Activated T-helper 2 cell treated with anti-CD3 and anti-CD28 coated beads, Interferon-gamma antibody, Interleukin-2, Interleukin-4, amounts not matched to agents 10 μg/mL and 5 μg/mL and 100 μg/mL, durations not matched to agents 14 hours and 24 hours and 36 hours (primary cell): ENCODE measurements around the gene GSTK1. TPM values are rescaled to one million over a fixed set of nuclear protein-coding genes. Genes with fewer than 3 reads are reported as not detected.
"Not testable (repeated sequence)": the region's sequence is repeated elsewhere in the genome, so short reads cannot be mapped to it uniquely, and the experiment has no call there.

ENCODE experiments used
- DNase-seq: peaks from one replicate; pipeline ENCODE4 v3.0.0; 2021; ENCODE audit warnings: low spot score
- H3K27ac Mint-ChIP-seq: one replicate; pipeline ENCODE4 v1.8.0; 2021; ENCODE audit warnings: mixed read lengths
- H3K27me3 Mint-ChIP-seq: one replicate; pipeline ENCODE4 v1.8.0; 2021; ENCODE audit warnings: low read depth, mixed read lengths
- H3K36me3 Mint-ChIP-seq: one replicate; pipeline ENCODE4 v1.8.0; 2021; ENCODE audit warnings: low read depth, mixed read lengths
- H3K4me1 Mint-ChIP-seq: one replicate; pipeline ENCODE4 v1.8.0; 2021; ENCODE audit warnings: low read depth, mixed read lengths
- H3K4me3 Mint-ChIP-seq: one replicate; pipeline ENCODE4 v1.8.0; 2021; ENCODE audit warnings: low read depth, mild to moderate bottlenecking, moderate library complexity, mixed read lengths
- H3K9me3 Mint-ChIP-seq: one replicate; pipeline ENCODE4 v1.8.0; 2021; ENCODE audit warnings: mixed read lengths
- intact Hi-C: fragments of 100-400 bp; cut with micrococcal nuclease; formaldehyde crosslinking; loops from one replicate; pipeline ENCODE4 v1.15.1; 2023
- total RNA-seq: library from RNA; stranded (reverse); gene quantifications from 2 replicates; pipeline ENCODE4 v1.2.3, GENCODE V29; 2022

GSTK1 gene
- total RNA-seq, 1 donor from 2014 or later: 168 TPM

DNA sequence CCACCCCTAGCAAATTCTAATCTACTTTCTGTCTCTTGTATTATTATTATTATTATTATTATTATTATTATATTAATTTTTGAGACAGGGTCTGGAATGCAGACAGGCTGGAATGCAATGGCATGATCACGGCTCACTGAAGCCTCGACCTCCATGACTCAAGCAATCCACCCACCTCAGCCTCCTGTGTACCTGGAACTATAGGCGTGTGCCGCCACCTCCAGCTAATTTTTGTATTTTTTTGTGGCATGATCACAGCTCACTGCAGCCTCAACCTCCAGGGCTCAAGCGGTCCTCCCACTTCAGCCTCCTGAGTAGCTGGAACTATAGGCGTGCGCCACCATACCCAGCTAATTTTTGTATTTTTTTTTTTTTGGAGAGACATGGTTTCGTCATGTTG is 18.9 kb downstream of the GSTK1 start:
- Mint-ChIP-seq H3K9me3 (peaks cover 5% of the 10 kb centered on the region), H3K36me3 (peaks cover 3% of the 10 kb centered on the region), H3K4me1 (peaks cover 49% of the 10 kb centered on the region), H3K27me3 (no peaks in the 10 kb centered on the region), H3K4me3 (no peak overlapping the region), H3K27ac (no peak overlapping the region)
- intact Hi-C loops: loop anchor here (10.0 kb wide), 1 partner anchor 567 kb away; no protein-coding TSS in a partner anchor
- no peak for DNase-seq

DNA sequence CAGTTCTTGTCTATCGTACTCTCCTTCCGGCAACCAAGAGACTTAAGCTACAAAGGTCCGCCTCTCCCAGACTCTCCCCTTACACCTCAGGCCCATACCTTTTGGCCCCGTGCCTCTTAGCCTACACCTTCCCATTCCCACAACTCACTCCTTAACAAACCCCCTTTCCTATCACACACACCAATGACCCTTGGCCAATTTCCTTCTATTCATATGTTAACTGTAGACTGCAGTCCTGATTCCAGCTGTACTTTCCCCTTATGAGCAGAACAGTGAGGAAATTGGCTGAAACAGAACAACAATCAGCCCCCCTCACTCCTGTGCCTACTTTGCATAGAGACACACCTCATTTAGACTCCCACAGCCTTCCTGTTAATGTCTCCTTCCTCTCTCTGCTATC is 20.1 kb downstream of the GSTK1 start:
- intact Hi-C loops: loop anchor here (10.0 kb wide), 1 partner anchor 569 kb away; no protein-coding TSS in a partner anchor
- Mint-ChIP-seq H3K27ac (peak overlapping the region; percentile 0), H3K4me1 (peaks cover 55% of the 10 kb centered on the region), H3K4me3 (no peak overlapping the region), H3K36me3 (peaks cover 8% of the 10 kb centered on the region), H3K27me3 (no peaks in the 10 kb centered on the region), H3K9me3 (peaks cover 12% of the 10 kb centered on the region)
- DNase-seq: no peak

DNA sequence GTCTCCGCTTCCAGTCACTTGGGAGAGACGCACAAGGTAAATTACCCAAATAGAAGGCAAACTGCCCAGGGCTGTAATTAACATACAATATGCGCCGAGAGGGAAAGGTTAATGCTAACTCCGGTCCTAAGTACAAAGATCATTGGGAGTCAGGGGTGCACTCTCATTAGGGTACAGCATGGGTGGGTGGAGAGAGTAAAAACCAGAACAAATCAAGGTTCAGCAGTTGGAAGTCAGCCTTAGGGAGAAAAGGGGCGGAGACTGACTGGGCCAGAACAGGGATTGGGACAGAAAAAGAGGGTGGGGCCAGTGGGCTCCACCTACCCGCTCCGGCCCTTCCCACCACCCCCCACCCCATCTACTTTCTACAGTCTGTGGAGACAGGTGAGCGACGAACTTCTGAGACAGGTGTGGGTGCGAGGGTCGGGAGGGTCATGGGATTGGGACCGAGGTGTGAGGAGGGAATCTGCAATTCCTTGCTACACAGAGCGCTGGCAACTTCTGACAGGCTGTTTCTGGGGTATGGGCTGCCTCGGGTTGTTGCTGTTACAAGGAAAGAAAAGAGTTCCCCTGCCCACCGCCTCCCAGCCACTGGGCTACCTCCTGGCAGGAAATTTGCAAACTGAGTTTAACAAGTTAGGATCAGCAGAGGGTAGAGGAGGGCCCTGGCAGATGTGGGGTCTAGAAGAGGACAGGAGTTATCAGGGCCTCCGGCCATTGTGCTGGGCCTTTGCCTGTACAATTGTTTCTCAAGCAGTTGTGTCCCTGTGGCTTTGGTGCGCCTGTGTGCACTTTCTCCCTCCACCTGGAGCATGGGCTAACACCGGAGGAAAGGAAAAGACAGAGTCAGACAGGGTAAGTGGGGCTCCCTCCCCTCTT is 21.6 kb downstream of the GSTK1 start, which contains the start of gene TMEM139:
Gene TMEM139, plus strand, starts transcription at position 368 of the 879 bp plus-strand sequence. CDS start 1,000 bp downstream, outside the sequence.
- peak within 1 kb of the TSS; percentile 0 for H3K27ac Mint-ChIP-seq
- intact Hi-C loops: loop anchor here (5.0 to 10.0 kb wide), 3 partner anchors 77 to 570 kb away; partner anchors contain the start of gene FAM131B

DNA sequence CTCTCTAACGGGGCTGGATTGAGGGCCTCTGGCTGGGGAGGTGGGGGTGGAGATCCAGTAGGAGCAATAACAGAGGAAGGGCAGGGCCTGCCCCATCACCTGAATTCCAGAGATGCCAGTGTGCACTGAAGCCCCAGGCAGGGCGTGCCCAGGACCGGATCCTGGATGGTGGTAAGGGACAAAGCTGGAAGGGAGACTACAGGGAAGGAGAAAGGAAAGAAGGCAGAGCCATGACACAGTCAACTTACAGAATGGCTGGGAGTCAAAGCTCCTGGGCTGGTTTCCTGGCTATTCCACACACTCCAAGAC is 22.2 kb downstream of the GSTK1 start:
- Mint-ChIP-seq H3K36me3 (peaks cover 26% of the 10 kb centered on the region), H3K9me3 (peaks cover 12% of the 10 kb centered on the region), H3K27ac (no peak overlapping the region), H3K4me1 (peaks cover 47% of the 10 kb centered on the region), H3K27me3 (no peaks in the 10 kb centered on the region), H3K4me3 (no peak overlapping the region)
- no peak for DNase-seq
- intact Hi-C loops: loop anchor here (5.0 to 10.0 kb wide), 3 partner anchors 77 to 571 kb away; partner anchors contain the start of gene FAM131B

More for the DNA sequence above, 21.6 kb downstream of the GSTK1 start, which contains the start of gene TMEM139:
- H3K9me3 Mint-ChIP-seq: peaks cover 12% of the 10 kb centered on the region
- no peak for DNase-seq
- H3K36me3 Mint-ChIP-seq: peaks cover 20% of the 10 kb centered on the region
- no peaks in the 10 kb centered on the region for H3K27me3 Mint-ChIP-seq
- peaks cover 49% of the 10 kb centered on the region for H3K4me1 Mint-ChIP-seq
- H3K4me3 Mint-ChIP-seq: no peak within 1 kb of the TSS

DNA sequence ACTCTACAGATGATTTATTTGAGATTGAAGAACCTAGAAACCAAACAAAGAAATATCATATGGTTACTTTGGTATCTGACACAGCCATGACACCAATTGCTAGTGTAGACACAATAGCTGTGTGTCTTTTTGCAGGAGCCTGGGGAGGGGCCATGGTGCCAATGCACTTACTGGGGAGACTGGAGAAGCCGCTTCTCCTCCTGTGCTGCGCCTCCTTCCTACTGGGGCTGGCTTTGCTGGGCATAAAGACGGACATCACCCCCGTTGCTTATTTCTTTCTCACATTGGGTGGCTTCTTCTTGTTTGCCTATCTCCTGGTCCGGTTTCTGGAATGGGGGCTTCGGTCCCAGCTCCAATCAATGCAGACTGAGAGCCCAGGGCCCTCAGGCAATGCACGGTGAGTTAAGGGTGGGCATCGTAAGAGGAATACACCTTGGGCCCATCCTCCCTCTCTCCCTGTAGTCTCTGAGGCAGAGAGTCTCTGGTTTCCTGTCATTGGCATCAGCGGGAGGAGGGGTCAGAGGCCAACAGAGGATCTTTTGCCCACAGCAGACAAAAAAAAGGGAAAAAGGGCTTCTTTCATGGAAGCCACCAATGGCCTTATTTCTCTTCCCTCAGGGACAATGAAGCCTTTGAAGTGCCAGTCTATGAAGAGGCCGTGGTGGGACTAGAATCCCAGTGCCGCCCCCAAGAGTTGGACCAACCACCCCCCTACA is 22.7 kb downstream of the GSTK1 start:
- intact Hi-C loops: loop anchor here (5.0 to 10.0 kb wide), 3 partner anchors 76 to 571 kb away; partner anchors contain the start of gene FAM131B
- Mint-ChIP-seq H3K27me3 (no peaks in the 10 kb centered on the region), H3K4me1 (peaks cover 45% of the 10 kb centered on the region), H3K9me3 (peaks cover 12% of the 10 kb centered on the region), H3K27ac (no peak overlapping the region), H3K4me3 (no peak overlapping the region), H3K36me3 (peaks cover 32% of the 10 kb centered on the region)
- no peak for DNase-seq

DNA sequence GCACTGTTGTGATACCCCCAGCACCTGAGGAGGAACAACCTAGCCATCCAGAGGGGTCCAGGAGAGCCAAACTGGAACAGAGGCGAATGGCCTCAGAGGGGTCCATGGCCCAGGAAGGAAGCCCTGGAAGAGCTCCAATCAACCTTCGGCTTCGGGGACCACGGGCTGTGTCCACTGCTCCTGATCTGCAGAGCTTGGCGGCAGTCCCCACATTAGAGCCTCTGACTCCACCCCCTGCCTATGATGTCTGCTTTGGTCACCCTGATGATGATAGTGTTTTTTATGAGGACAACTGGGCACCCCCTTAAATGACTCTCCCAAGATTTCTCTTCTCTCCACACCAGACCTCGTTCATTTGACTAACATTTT is 23.3 kb downstream of the GSTK1 start:
- peaks cover 37% of the 10 kb centered on the region for H3K36me3 Mint-ChIP-seq
- no peaks in the 10 kb centered on the region for H3K27me3 Mint-ChIP-seq
- DNase-seq: no peak
- H3K4me1 Mint-ChIP-seq: peaks cover 48% of the 10 kb centered on the region
- H3K9me3 Mint-ChIP-seq: peaks cover 12% of the 10 kb centered on the region
- no peak overlapping the region for H3K27ac Mint-ChIP-seq
- peak overlapping the region; percentile 23 for H3K4me3 Mint-ChIP-seq
- intact Hi-C loops: loop anchor here (5.0 to 10.0 kb wide), 3 partner anchors 76 to 572 kb away; partner anchors contain the start of gene FAM131B

DNA sequence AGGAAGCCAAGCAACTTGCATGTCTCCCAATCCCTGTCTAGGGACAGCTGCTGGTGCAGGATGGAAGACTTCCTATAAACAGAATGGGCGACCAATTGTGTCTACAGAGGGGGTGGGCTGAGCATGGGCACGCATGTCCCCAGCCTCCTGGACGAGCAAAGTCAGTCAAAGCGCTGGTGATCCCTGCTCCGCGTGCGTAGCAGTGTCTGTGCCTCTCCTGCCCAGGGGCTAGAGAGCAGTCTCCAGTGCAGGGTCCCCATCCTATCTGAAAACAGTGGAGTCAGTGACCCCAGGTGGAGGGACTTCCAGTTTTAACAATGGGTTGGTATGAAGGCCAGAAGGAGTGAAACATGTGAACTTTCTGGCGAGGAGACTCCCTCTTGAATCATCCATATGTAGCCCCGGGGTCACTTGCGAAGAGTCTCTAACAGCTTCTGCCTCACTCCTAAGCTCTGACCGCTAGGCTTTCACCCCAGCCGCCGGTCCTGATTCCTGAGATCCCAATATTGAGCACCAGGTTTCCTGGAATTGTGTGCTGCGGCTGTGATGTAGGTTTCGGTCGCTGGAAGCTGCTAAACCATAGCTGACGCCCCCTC is 24.2 kb downstream of the GSTK1 start:
- H3K27ac Mint-ChIP-seq: peak overlapping the region; percentile 86
- peaks cover 47% of the 10 kb centered on the region for H3K4me1 Mint-ChIP-seq
- DNase-seq: no peak
- H3K9me3 Mint-ChIP-seq: peaks cover 12% of the 10 kb centered on the region
- peak overlapping the region; percentile 95 for H3K4me3 Mint-ChIP-seq
- intact Hi-C loops: loop anchor here (5.0 to 10.0 kb wide), 3 partner anchors 75 to 573 kb away; partner anchors contain the start of gene FAM131B
- no peaks in the 10 kb centered on the region for H3K27me3 Mint-ChIP-seq
- H3K36me3 Mint-ChIP-seq: peaks cover 45% of the 10 kb centered on the region

DNA sequence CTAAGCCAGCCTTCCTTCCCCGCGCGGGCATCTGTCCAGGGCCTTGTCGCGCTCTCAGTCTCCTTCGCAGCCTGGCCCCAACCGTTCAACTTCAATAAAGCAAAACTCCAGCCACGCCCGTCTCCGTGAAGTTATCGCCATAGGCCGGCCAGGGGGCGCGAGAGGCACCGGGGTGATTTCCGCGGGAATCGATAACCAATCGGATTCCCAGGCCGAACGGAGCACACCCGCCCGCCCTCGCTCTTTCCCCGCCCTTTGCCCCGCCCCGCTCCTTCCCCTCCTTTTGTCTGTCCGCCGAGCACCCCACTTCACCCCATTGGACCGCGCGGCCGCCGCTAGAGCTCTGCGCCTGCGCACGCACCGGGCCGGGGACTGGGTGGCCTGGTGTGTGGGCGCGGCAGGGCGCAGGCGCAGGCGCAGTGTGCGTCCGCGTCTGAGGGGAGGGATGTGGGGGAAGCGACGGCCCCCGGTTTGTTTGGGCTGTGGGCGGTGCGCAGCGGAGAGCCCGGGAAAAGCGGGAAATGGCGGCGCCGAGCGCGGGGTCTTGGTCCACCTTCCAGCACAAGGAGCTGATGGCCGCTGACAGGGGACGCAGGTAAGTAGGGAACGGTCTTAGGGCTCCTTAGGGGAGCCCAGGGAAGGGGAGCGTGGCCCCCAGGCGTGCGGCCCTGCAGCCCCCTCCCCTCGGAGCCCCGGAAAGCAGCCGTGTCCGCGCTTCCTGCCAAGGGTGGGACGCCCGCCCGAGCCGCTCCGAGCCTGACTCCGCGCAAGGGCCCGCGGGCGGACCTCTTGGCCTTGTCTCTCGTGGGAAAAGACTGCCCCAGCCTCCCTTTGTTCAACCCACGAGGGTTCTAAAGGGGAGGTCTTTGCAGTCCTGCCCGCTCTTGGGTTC is 24.9 kb downstream of the GSTK1 start, which contains the start of gene CASP2:
Gene CASP2, plus strand, starts transcription at position 417 of the 892 bp plus-strand sequence. Its CDS starts 105 bp downstream, at position 522.
- peak; percentile 99 for DNase-seq

DNA sequence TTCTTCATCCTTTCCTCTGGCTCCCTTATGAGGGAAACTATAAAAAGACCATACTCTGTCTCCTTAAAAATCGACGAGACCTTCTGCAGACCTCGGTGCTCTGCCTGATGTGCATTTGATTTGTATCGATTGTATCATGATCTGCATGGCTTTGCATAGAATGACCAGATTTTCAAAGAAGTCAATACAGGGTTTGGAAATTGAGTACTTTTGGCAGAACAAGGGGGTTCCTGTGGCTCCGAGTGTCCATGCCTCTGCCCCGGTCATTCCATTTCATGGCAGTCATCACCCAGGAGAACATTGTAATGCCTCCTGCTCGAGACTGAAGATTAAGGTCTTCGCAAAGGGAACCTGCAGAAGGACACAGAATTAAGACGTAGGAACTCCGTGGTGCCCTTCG is 25.6 kb downstream of the GSTK1 start:
- no peak for DNase-seq
- H3K4me1 Mint-ChIP-seq: peaks cover 45% of the 10 kb centered on the region
- peaks cover 12% of the 10 kb centered on the region for H3K9me3 Mint-ChIP-seq
- intact Hi-C loops: loop anchor here (1.0 to 10.0 kb wide), 9 partner anchors 9 to 574 kb away; partner anchors contain the start of genes FAM131B, GSTK1 and ZYX
- H3K36me3 Mint-ChIP-seq: peaks cover 57% of the 10 kb centered on the region
- H3K4me3 Mint-ChIP-seq: peak overlapping the region; percentile 95
- H3K27ac Mint-ChIP-seq: peak overlapping the region; percentile 87
- no peaks in the 10 kb centered on the region for H3K27me3 Mint-ChIP-seq

More for the DNA sequence above, 24.9 kb downstream of the GSTK1 start, which contains the start of gene CASP2:
- Mint-ChIP-seq H3K36me3 (peaks cover 50% of the 10 kb centered on the region), H3K9me3 (peaks cover 12% of the 10 kb centered on the region), H3K4me1 (peaks cover 47% of the 10 kb centered on the region), H3K27me3 (no peaks in the 10 kb centered on the region), H3K4me3 (peak within 1 kb of the TSS; percentile 95), H3K27ac (peak within 1 kb of the TSS; percentile 87)
- intact Hi-C loops: loop anchor here (1.0 to 10.0 kb wide), 8 partner anchors 8 to 573 kb away; partner anchors contain the start of genes FAM131B, GSTK1 and ZYX

DNA sequence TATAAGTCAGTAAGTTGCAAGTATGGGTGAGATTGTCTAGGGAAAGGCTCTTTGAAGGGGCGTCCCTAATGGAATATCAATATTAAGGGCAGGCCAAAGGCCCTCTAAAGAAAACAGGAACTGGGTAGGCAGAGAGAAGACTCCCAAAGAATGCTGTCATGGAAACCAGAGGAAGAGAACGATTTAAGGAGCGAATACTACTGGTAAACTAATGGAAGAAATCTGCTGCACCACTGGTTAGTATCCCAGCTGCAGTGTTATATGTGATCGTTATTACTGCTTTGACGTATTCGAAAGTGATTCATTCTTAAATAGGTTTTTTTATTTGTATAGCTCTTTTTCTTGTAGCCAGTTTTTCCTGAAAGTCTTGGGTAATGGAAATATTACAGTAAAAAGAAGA is 26.2 kb downstream of the GSTK1 start:
- DNase-seq: no peak
- peak overlapping the region; percentile 87 for H3K27ac Mint-ChIP-seq
- H3K36me3 Mint-ChIP-seq: peaks cover 63% of the 10 kb centered on the region
- intact Hi-C loops: loop anchor here (1.0 to 10.0 kb wide), 6 partner anchors 19 to 575 kb away; partner anchors contain the start of gene FAM131B
- H3K4me3 Mint-ChIP-seq: peak overlapping the region; percentile 95
- H3K27me3 Mint-ChIP-seq: no peaks in the 10 kb centered on the region
- peaks cover 45% of the 10 kb centered on the region for H3K4me1 Mint-ChIP-seq
- peaks cover 12% of the 10 kb centered on the region for H3K9me3 Mint-ChIP-seq

DNA sequence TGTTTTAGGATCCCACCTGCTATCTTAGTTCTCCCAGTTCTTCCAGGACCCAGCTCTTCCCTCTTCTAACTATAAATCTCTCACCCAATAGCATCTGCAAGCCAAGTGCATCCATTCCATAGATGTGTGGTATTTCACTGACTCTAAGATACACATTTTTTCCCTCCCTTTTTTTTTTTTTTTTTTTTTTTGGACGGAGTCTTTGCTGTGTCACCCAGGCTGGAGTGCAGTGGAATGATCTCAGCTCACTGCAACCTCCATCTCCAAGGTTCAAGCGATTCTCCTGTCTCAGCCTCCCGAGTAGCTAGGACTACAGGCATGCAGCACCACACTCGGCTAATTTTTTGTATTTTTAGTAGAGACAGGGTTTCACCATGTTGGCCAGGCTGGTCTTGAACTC is 26.6 kb downstream of the GSTK1 start:
- peak overlapping the region; percentile 95 for H3K4me3 Mint-ChIP-seq
- H3K27ac Mint-ChIP-seq: peak overlapping the region; percentile 87
- peaks cover 67% of the 10 kb centered on the region for H3K36me3 Mint-ChIP-seq
- not testable (repeated sequence) for H3K27me3 Mint-ChIP-seq, DNase-seq
- H3K4me1 Mint-ChIP-seq: peaks cover 48% of the 10 kb centered on the region
- intact Hi-C loops: loop anchor here (1.0 to 10.0 kb wide), 6 partner anchors 19 to 575 kb away; partner anchors contain the start of gene FAM131B
- H3K9me3 Mint-ChIP-seq: peaks cover 12% of the 10 kb centered on the region
